Adrenal gland (tissue), 5 donors: ENCODE measurements around the gene TENM4.

Source experiments
- POLR2A ChIP-seq, 2 donors: fragments of 450-650 bp; IDR thresholded peaks; one replicate each; pipeline ENCODE4 v1.6.1; 2017; ENCODE audit warnings: antibody characterized with exemption in 2 of 2, mild to moderate bottlenecking in 2 of 2, moderate library complexity in 1 of 2
- TF ChIP-seq, protein P1 (sequence below), 6 experiments: fragments of 450-650 bp in 4 of 6; fragments of 200-600 bp in 2 of 6; sonication (generic) in 1 of 6; IDR thresholded peaks; 1 replicate in 5 of 6; 2 replicates in 1 of 6; pipeline versions ENCODE4 v1.5.1 to v1.8.0; 2016 to 2021; ENCODE audit warnings: antibody characterized with exemption in 6 of 6, mild to moderate bottlenecking in 2 of 6, moderate library complexity in 1 of 6
- donor health status: DM: no; HTN: no; CAD: no.

DNA sequence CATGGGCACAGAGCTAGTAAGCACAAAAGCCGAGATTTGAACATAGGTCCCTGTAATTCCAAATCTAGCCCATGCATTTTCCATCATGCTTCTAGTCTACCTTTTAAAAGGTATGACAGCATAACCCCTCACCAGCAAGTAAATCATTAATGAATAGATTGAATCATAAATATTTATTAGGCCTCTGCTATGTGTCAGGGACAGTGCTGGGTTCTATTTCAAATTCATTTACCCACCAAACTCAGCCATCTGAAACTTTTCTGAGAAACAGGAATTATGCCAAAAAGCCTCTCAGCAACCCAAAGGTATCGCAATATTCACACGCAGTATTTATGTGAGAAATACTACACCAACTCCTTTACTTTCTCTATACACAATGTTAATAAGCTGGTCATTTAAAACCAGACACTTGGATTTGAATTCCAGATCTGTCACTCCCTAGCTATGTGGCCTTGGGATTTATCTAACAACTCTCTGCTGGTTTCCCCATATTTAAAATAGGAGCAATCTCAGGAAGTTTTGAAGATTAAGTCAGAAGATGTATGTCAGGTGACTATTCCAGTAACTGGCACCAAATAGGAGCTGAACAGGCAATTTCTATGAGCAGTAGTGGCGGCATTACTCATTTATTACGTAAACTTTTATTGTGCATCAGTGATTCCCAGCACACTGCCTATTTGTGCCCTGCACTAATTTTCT lies 191.4 kb downstream of the TENM4 start:
- TF ChIP-seq, protein P1, sequence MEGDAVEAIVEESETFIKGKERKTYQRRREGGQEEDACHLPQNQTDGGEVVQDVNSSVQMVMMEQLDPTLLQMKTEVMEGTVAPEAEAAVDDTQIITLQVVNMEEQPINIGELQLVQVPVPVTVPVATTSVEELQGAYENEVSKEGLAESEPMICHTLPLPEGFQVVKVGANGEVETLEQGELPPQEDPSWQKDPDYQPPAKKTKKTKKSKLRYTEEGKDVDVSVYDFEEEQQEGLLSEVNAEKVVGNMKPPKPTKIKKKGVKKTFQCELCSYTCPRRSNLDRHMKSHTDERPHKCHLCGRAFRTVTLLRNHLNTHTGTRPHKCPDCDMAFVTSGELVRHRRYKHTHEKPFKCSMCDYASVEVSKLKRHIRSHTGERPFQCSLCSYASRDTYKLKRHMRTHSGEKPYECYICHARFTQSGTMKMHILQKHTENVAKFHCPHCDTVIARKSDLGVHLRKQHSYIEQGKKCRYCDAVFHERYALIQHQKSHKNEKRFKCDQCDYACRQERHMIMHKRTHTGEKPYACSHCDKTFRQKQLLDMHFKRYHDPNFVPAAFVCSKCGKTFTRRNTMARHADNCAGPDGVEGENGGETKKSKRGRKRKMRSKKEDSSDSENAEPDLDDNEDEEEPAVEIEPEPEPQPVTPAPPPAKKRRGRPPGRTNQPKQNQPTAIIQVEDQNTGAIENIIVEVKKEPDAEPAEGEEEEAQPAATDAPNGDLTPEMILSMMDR (IDR thresholded peaks at IDR 0.05): no peak
- TF ChIP-seq POLR2A (IDR thresholded peaks at IDR 0.05): no peak
